GM23338 (cell line): Measurements from ENCODE around the gene SELPLG. TPM values are rescaled to one million over a fixed set of nuclear protein-coding genes. Genes with fewer than 3 reads are reported as not detected.

ENCODE experiments used
- ATAC-seq: fragments of 200-7000 bp; cut with Tn5 transposase; 3 replicates; pipeline ENCODE4 v1.9.1; 2020
- DNase-seq: peaks from one replicate; pipeline ENCODE4 v3.0.0-alpha.2; 2015; ENCODE audit warnings: low spot score
- H2AFZ ChIP-seq: fragments of 200-600 bp; sonication (generic); 2 replicates; pipeline ENCODE4 v1.8.0; 2016; ENCODE audit warnings: antibody characterized with exemption, mild to moderate bottlenecking, moderate library complexity
- H3F3A ChIP-seq: fragments of 200-600 bp; sonication (generic); replicated peaks from 2 replicates; pipeline ENCODE4 v1.8.0; 2017; ENCODE audit warnings: antibody characterized with exemption, mixed run types, low read depth
- H3K27ac ChIP-seq: fragments of 200-600 bp; sonication (generic); 2 replicates; pipeline ENCODE4 v1.6.1; 2016; ENCODE audit warnings: low read depth
- H3K27me3 ChIP-seq: fragments of 200-600 bp; sonication (generic); 2 replicates; pipeline ENCODE4 v1.8.0; 2016; ENCODE audit warnings: mild to moderate bottlenecking, mixed run types, moderate library complexity; ENCODE audit not compliant: insufficient read depth
- H3K36me3 ChIP-seq: fragments of 200-600 bp; sonication (generic); 2 replicates; pipeline ENCODE4 v1.8.0; 2016; ENCODE audit warnings: mild to moderate bottlenecking; ENCODE audit not compliant: insufficient read depth
- H3K4me1 ChIP-seq: fragments of 200-600 bp; sonication (generic); 2 replicates; pipeline ENCODE4 v1.8.0; 2016; ENCODE audit warnings: mild to moderate bottlenecking, moderate library complexity; ENCODE audit not compliant: insufficient read depth
- H3K4me2 ChIP-seq: fragments of 200-600 bp; sonication (generic); 2 replicates; pipeline ENCODE4 v1.7.1; 2017; ENCODE audit warnings: mixed run types
- H3K4me3 ChIP-seq: fragments of 200-600 bp; sonication (generic); 2 replicates; pipeline ENCODE4 v1.6.1; 2016; ENCODE audit warnings: mixed run types
- H3K79me2 ChIP-seq: fragments of 200-600 bp; sonication (generic); replicated peaks from 2 replicates; pipeline ENCODE4 v1.8.0; 2017; ENCODE audit warnings: mild to moderate bottlenecking; ENCODE audit not compliant: insufficient read depth
- H3K9me2 ChIP-seq: fragments of 200-600 bp; sonication (generic); 2 replicates; pipeline ENCODE4 v1.8.0; 2017; ENCODE audit not compliant: insufficient read depth
- H4K20me1 ChIP-seq: fragments of 200-600 bp; sonication (generic); replicated peaks from 2 replicates; pipeline ENCODE4 v1.8.0; 2017; ENCODE audit warnings: mild to moderate bottlenecking; ENCODE audit not compliant: insufficient read depth
- H3K27ac Mint-ChIP-seq: 2 replicates; pipeline ENCODE4 v1.8.0; 2020; ENCODE audit warnings: inconsistent platforms, mild to moderate bottlenecking, moderate library complexity, mixed read lengths
- H3K27me3 Mint-ChIP-seq: 3 replicates; pipeline ENCODE4 v1.8.0; 2022; ENCODE audit warnings: low read depth, mild to moderate bottlenecking, moderate library complexity, mixed read lengths, inconsistent platforms; ENCODE audit not compliant: insufficient read depth, poor library complexity
- H3K36me3 Mint-ChIP-seq: 3 replicates; pipeline ENCODE4 v1.8.0; 2021; ENCODE audit warnings: low read depth, mild to moderate bottlenecking, inconsistent platforms, moderate library complexity, mixed read lengths
- H3K4me1 Mint-ChIP-seq: 3 replicates; pipeline ENCODE4 v1.8.0; 2020; ENCODE audit warnings: mild to moderate bottlenecking, inconsistent platforms, mixed read lengths
- H3K4me3 Mint-ChIP-seq: 3 replicates; pipeline ENCODE4 v1.8.0; 2021; ENCODE audit warnings: moderate library complexity, mild to moderate bottlenecking, inconsistent platforms, mixed read lengths
- H3K9me3 Mint-ChIP-seq: 3 replicates; pipeline ENCODE4 v1.8.0; 2020; ENCODE audit warnings: moderate library complexity, mild to moderate bottlenecking, inconsistent platforms, mixed read lengths
- CTCF ChIP-seq, 2 experiments: fragments of 200-600 bp in 1 of 2; sonication (generic) in 1 of 2; conservative IDR thresholded peaks; 2 replicates each; pipeline versions ENCODE4 v1.5.1 to v1.6.1; 2016 to 2017; ENCODE audit warnings: antibody characterized with exemption in 2 of 2, low read depth in 2 of 2, mild to moderate bottlenecking in 2 of 2, moderate library complexity in 1 of 2
- ETS1 ChIP-seq: IDR thresholded peaks from 2 replicates; pipeline ENCODE4 v1.6.1; 2016; ENCODE audit warnings: antibody characterized with exemption
- JUNB ChIP-seq: IDR thresholded peaks from one replicate; pipeline ENCODE4 v1.6.1; 2016; ENCODE audit warnings: antibody characterized with exemption; ENCODE audit not compliant: unreplicated experiment
- POLR2AphosphoS5 ChIP-seq: IDR thresholded peaks from 2 replicates; pipeline ENCODE4 v1.6.1; 2016; ENCODE audit warnings: antibody characterized with exemption, low read depth
- REST ChIP-seq: IDR thresholded peaks from one replicate; pipeline ENCODE4 v1.6.1; 2018; ENCODE audit warnings: antibody characterized with exemption; ENCODE audit not compliant: unreplicated experiment
- ZNF114 ChIP-seq: fragments of 250-450 bp; sonication (Bioruptor Pico); IDR thresholded peaks from 2 replicates; pipeline ENCODE4 v1.5.0; 2020; ENCODE audit warnings: mild to moderate bottlenecking, moderate library complexity
- ZNF462 ChIP-seq: fragments of 250-450 bp; sonication (Bioruptor Pico); IDR thresholded peaks from 2 replicates; pipeline ENCODE4 v1.5.0; 2020; ENCODE audit warnings: mild to moderate bottlenecking, moderate library complexity
- polyA plus RNA-seq: library from polyadenylated mRNA; unstranded; fragments of >200 nt; fragmentation: Nextera tagmentation; extraction: Ambion mirVana; gene quantifications from 2 replicates; pipeline ENCODE4 v1.2.1, GENCODE V29; 2016
- total RNA-seq: library from RNA; depleted of rRNA; stranded (reverse); fragments of >200 nt; shearing (Covaris generic); gene quantifications from 2 replicates; pipeline ENCODE4 v1.2.3, GENCODE V29; 2014

SELPLG gene
- total and polyA plus RNA-seq, 2 experiments from 2014 or later: 0.16 to 0.56 TPM

DNA sequence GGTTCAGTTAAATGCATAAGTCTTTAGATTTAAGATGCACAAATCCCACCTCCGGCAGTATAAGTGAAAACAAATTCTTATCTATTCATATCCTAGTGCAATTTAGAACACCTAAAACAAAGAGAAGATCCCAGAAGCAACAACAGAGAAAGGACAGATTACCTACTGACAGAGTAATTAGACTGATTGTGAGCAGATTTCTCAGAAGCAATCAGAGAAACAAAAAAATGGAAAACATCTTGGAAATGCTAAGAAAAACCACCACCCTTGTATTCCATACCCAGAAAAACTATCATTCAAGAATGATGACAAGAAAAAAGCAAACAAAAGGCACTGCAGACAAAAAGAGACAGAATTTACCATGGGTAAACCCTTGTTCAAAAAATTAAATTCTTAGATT lies 47.6 kb upstream of the SELPLG start:
- Mint-ChIP-seq H3K36me3 (no peaks in the 10 kb centered on the region), H3K4me3 (no peak overlapping the region), H3K27ac (no peak overlapping the region; the same call in 1 of the 2 replicates), H3K9me3 (no peaks in the 10 kb centered on the region), H3K4me1 (peaks cover 20% of the 10 kb centered on the region; the same call in 2 of the 3 replicates), H3K27me3 (no peaks in the 10 kb centered on the region)
- H3K4me1 ChIP-seq: peaks cover 9% of the 10 kb centered on the region
- no peaks in the 10 kb centered on the region for H3K36me3 ChIP-seq
- H3K79me2 ChIP-seq: peaks cover 72% of the 10 kb centered on the region
- H4K20me1 ChIP-seq: no peaks in the 10 kb centered on the region
- no peak overlapping the region for H3K4me2 ChIP-seq
- H3K4me3 ChIP-seq: no peak overlapping the region
- H3F3A ChIP-seq: no peaks in the 10 kb centered on the region
- no peak for ATAC-seq
- H2AFZ ChIP-seq: no peak overlapping the region
- no peak overlapping the region for H3K27ac ChIP-seq
- DNase-seq: no peak
- H3K9me2 ChIP-seq: no peaks in the 10 kb centered on the region
- no peak for TF ChIP-seq CTCF (conservative IDR thresholded peaks at IDR 0.05; ENCODE audit: low read depth in 2 of 2)
- TF ChIP-seq ZNF114: no peak
- no peak for TF ChIP-seq POLR2AphosphoS5
- TF ChIP-seq JUNB: no peak
- TF ChIP-seq ETS1: no peak
- no peaks in the 10 kb centered on the region for H3K27me3 ChIP-seq

- no peak for DNase-seq
- no peak overlapping the region for H3K27ac ChIP-seq
- Mint-ChIP-seq H3K4me3 (no peak overlapping the region), H3K27me3 (no peaks in the 10 kb centered on the region), H3K4me1 (peaks cover 10% of the 10 kb centered on the region; the same call in 2 of the 3 replicates), H3K36me3 (no peaks in the 10 kb centered on the region), H3K27ac (no peak overlapping the region), H3K9me3 (no peaks in the 10 kb centered on the region)
- no peaks in the 10 kb centered on the region for H3K9me2 ChIP-seq
- no peaks in the 10 kb centered on the region for H3K36me3 ChIP-seq
- H3K79me2 ChIP-seq: peaks cover 55% of the 10 kb centered on the region
- 0 out of 2 replicates have a peak, but pooled peaks cover 6% of the 10 kb centered on the region for H3K4me1 ChIP-seq
- H2AFZ ChIP-seq: no peak overlapping the region
- no peaks in the 10 kb centered on the region for H3K27me3 ChIP-seq
- no peak overlapping the region for H3K4me3 ChIP-seq
- no peaks in the 10 kb centered on the region for H3F3A ChIP-seq
- no peak for ATAC-seq
- no peaks in the 10 kb centered on the region for H4K20me1 ChIP-seq
- no peak overlapping the region for H3K4me2 ChIP-seq
- no peak for TF ChIP-seq REST
- no peak for TF ChIP-seq ETS1
- TF ChIP-seq ZNF114: no peak
- TF ChIP-seq ZNF462 (CRISPR knock-in tag): no peak
Measured at GRCh38 chr12:108679106-108679681, 45.5 kb upstream of the SELPLG start.
